Astrocyte (in vitro differentiated cells and primary cell): Measurements from ENCODE around the gene CRYGB. TPM values are rescaled to one million over a fixed set of nuclear protein-coding genes. Genes with fewer than 3 reads are reported as not detected.
A peak's percentile ranks its signal among the peaks of the same experiment; 100 is the strongest.

Experiments used
- DNase-seq: peaks from one replicate; pipeline ENCODE4 v3.0.0-alpha.2; 2010; ENCODE audit warnings: low read depth
- FAIRE-seq: peaks from 2 replicates; lab custom pipeline; 2011; peaks lifted over from hg19 to GRCh38; lab: Jason Lieb, UNC
- H2AFZ ChIP-seq: 2 replicates; pipeline ENCODE4 v1.6.0; 2012; ENCODE audit warnings: low read depth, low read length, inconsistent platforms
- H3K27ac ChIP-seq: 2 replicates; pipeline ENCODE4 v1.5.1; 2011; ENCODE audit warnings: low read depth, low read length, inconsistent platforms
- H3K27me3 ChIP-seq: 2 replicates; pipeline ENCODE4 v1.6.0; 2011; ENCODE audit warnings: low read length, inconsistent platforms; ENCODE audit not compliant: insufficient read depth
- H3K36me3 ChIP-seq: 2 replicates; pipeline ENCODE4 v1.5.1; 2011; ENCODE audit warnings: low read length, inconsistent platforms; ENCODE audit not compliant: insufficient read depth
- H3K4me1 ChIP-seq: 2 replicates; pipeline ENCODE4 v1.5.1; 2011; ENCODE audit warnings: low read length, inconsistent platforms; ENCODE audit not compliant: insufficient read depth
- H3K4me2 ChIP-seq: 2 replicates; pipeline ENCODE4 v1.6.0; 2012; ENCODE audit warnings: low read length, inconsistent platforms
- H3K4me3 ChIP-seq: 2 replicates; pipeline ENCODE4 v1.5.1; 2011; ENCODE audit warnings: low read depth, mild to moderate bottlenecking, low read length, inconsistent platforms; ENCODE audit not compliant: insufficient read depth
- H3K79me2 ChIP-seq: 2 replicates; pipeline ENCODE4 v1.6.0; 2012; ENCODE audit warnings: mild to moderate bottlenecking, low read length, inconsistent platforms; ENCODE audit not compliant: insufficient read depth
- H3K9ac ChIP-seq: 2 replicates; pipeline ENCODE4 v1.6.0; 2012; ENCODE audit warnings: mild to moderate bottlenecking, low read length, inconsistent platforms
- H3K9me3 ChIP-seq: 2 replicates; pipeline ENCODE4 v1.5.1; 2012; ENCODE audit warnings: low read depth, mild to moderate bottlenecking, low read length, inconsistent platforms; ENCODE audit not compliant: insufficient read depth
- H4K20me1 ChIP-seq: 2 replicates; pipeline ENCODE4 v1.6.0; 2012; ENCODE audit warnings: low read length, inconsistent platforms; ENCODE audit not compliant: insufficient read depth
- H3K27ac Mint-ChIP-seq: one replicate; pipeline ENCODE4 v1.8.0; 2021; ENCODE audit warnings: mild to moderate bottlenecking, mixed read lengths; ENCODE audit not compliant: unreplicated experiment
- H3K27me3 Mint-ChIP-seq: one replicate; pipeline ENCODE4 v1.8.0; 2021; ENCODE audit warnings: low read depth, mixed read lengths; ENCODE audit not compliant: unreplicated experiment
- H3K36me3 Mint-ChIP-seq: one replicate; pipeline ENCODE4 v1.8.0; 2021; ENCODE audit warnings: low read depth, mixed read lengths; ENCODE audit not compliant: unreplicated experiment
- H3K4me1 Mint-ChIP-seq: one replicate; pipeline ENCODE4 v1.8.0; 2021; ENCODE audit warnings: low read depth, mixed read lengths; ENCODE audit not compliant: unreplicated experiment
- H3K4me3 Mint-ChIP-seq: one replicate; pipeline ENCODE4 v1.8.0; 2021; ENCODE audit warnings: mild to moderate bottlenecking, moderate library complexity, mixed read lengths; ENCODE audit not compliant: unreplicated experiment
- H3K9me3 Mint-ChIP-seq: one replicate; pipeline ENCODE4 v1.8.0; 2021; ENCODE audit warnings: mild to moderate bottlenecking, mixed read lengths; ENCODE audit not compliant: unreplicated experiment
- EZH2 ChIP-seq: IDR thresholded peaks from 2 replicates; pipeline ENCODE4 v1.6.1; 2012; ENCODE audit warnings: mild to moderate bottlenecking, low read length, inconsistent platforms; ENCODE audit not compliant: insufficient read depth
- total RNA-seq: library from RNA; stranded (reverse); gene quantifications from 2 replicates; pipeline ENCODE4 v1.2.1, GENCODE V29; 2021
- TF ChIP-seq, protein P1 (sequence below): IDR thresholded peaks from 2 replicates; pipeline ENCODE4 v1.5.1; 2011; ENCODE audit warnings: low read depth, mild to moderate bottlenecking, inconsistent platforms, low read length, moderate library complexity; ENCODE audit not compliant: insufficient read depth

The CRYGB gene
- total RNA-seq, 1 donor from 2014 or later = not detected

DNA sequence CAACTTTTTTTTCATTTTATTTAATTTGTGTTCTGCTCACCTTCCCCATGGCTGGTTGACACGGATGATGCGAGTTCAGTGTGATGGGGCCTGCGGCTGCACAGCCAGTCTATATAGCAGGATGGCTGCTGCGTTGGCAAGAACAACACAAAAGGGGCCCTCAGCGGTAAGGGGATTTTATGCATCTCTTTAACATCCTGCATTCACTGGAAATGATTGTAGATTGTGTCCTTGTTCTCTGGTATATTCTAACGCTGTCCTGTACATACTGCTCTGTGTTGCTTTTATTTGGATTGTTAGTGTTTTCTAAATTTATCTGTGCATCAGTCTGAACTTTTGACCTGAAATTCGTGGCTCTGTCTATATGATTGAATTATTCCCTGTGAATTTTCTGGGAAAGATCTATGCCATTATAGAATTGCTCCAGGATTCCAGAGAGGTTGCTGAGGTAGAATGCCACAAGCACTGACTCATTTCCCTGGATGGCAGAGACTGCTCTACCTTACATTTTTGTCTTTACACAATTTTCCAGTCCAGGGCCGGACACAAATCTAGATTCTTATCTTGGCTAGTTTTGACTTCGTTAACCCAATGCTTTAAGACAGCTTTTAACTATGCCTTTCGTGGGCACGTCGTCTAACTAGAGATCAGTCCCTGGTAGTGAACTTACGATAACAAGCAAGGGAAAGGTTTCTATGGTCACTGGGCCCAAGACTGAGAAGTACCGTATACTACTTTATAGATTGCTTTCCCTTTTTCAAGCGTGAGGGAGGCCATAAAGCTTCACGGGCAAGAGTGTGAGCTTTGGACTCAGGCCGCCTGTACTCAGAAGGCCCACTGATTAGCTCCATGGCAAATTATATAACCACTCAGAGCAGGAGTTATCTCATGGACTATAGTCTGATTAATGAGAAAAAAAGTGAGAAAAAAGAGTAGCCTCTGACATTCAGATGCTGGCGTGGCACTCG is 15.9 kb downstream of the CRYGB start, which contains the start of gene CRYGC:
TSS of gene CRYGC (minus strand) at position 85 of the 968 bp plus-strand sequence. CDS start at position 49, 36 bp downstream.
- H3K36me3 Mint-ChIP-seq = no peaks in the 10 kb centered on the region
- H3K79me2 ChIP-seq = no peaks in the 10 kb centered on the region
- no peaks in the 10 kb centered on the region for H3K36me3 ChIP-seq
- H3K4me3 Mint-ChIP-seq = no peak within 1 kb of the TSS
- FAIRE-seq (no peak), DNase-seq (peak; percentile 26)
- peak within 1 kb of the TSS; percentile 15 for H3K27ac Mint-ChIP-seq
- H3K27ac ChIP-seq = no peak within 1 kb of the TSS
- H3K9ac ChIP-seq = no peak within 1 kb of the TSS
- TF ChIP-seq, protein P1, sequence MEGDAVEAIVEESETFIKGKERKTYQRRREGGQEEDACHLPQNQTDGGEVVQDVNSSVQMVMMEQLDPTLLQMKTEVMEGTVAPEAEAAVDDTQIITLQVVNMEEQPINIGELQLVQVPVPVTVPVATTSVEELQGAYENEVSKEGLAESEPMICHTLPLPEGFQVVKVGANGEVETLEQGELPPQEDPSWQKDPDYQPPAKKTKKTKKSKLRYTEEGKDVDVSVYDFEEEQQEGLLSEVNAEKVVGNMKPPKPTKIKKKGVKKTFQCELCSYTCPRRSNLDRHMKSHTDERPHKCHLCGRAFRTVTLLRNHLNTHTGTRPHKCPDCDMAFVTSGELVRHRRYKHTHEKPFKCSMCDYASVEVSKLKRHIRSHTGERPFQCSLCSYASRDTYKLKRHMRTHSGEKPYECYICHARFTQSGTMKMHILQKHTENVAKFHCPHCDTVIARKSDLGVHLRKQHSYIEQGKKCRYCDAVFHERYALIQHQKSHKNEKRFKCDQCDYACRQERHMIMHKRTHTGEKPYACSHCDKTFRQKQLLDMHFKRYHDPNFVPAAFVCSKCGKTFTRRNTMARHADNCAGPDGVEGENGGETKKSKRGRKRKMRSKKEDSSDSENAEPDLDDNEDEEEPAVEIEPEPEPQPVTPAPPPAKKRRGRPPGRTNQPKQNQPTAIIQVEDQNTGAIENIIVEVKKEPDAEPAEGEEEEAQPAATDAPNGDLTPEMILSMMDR = no peak
- TF ChIP-seq EZH2 = no peak
- H3K9me3 ChIP-seq = no peaks in the 10 kb centered on the region
- H3K27me3 ChIP-seq = peaks cover 3% of the 10 kb centered on the region
- peaks cover 7% of the 10 kb centered on the region for H3K4me1 ChIP-seq
- H3K4me3 ChIP-seq = no peak within 1 kb of the TSS
- H3K27me3 Mint-ChIP-seq = peaks cover 4% of the 10 kb centered on the region
- H2AFZ ChIP-seq = peak within 1 kb of the TSS; percentile 9
- H3K9me3 Mint-ChIP-seq = no peaks in the 10 kb centered on the region
- H4K20me1 ChIP-seq = no peaks in the 10 kb centered on the region
- H3K4me1 Mint-ChIP-seq = peaks cover 14% of the 10 kb centered on the region
- H3K4me2 ChIP-seq = peak within 1 kb of the TSS; percentile 44

DNA sequence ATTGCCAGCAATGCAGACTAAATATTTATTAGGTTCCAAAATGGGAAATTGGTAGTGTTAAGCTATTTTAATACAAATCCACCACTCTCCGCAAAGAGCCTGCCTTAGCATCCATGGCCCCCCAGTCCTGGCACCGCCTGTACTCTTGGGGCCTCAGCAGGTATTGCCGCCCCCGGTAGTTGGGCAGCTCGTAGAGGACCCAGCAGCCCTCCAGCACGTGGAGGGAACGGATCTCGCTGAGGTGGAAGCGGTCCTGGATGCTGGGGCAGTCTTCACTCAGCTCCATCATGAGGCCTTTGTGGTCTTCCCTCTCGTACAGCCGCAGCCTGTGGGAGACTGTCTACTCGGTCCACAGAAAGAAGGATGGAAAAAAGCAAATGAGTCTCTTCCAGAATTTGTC is 17.8 kb downstream of the CRYGB start:
- Histone ChIP-seq H3K4me2 (no peak overlapping the region), H3K9me3 (no peaks in the 10 kb centered on the region), H3K27me3 (peaks cover 10% of the 10 kb centered on the region), H3K79me2 (no peaks in the 10 kb centered on the region), H3K4me1 (peaks cover 7% of the 10 kb centered on the region), H3K36me3 (no peaks in the 10 kb centered on the region), H2AFZ (no peak overlapping the region), H3K4me3 (no peak overlapping the region), H3K27ac (no peak overlapping the region), H3K9ac (no peak overlapping the region), H4K20me1 (no peaks in the 10 kb centered on the region)
- Mint-ChIP-seq H3K4me1 (peaks cover 14% of the 10 kb centered on the region), H3K36me3 (no peaks in the 10 kb centered on the region), H3K27me3 (peaks cover 12% of the 10 kb centered on the region), H3K9me3 (no peaks in the 10 kb centered on the region), H3K27ac (no peak overlapping the region), H3K4me3 (no peak overlapping the region)
- TF ChIP-seq, protein P1 = no peak
- no peak for TF ChIP-seq EZH2
- DNase-seq = no peak
- no peak for FAIRE-seq
